Dedifferentiated amniotic fluid mesenchymal stem cell (primary cell): ENCODE data around the gene BRMS1L.
"Not testable (repeated sequence)": the region's sequence is repeated elsewhere in the genome, so short reads cannot be mapped to it uniquely, and the experiment has no call there.

Source experiments
- DNase-seq: peaks from one replicate; pipeline ENCODE4 v3.0.0-alpha.2; 2016; ENCODE audit errors: extremely low spot score

The BRMS1L gene

DNA sequence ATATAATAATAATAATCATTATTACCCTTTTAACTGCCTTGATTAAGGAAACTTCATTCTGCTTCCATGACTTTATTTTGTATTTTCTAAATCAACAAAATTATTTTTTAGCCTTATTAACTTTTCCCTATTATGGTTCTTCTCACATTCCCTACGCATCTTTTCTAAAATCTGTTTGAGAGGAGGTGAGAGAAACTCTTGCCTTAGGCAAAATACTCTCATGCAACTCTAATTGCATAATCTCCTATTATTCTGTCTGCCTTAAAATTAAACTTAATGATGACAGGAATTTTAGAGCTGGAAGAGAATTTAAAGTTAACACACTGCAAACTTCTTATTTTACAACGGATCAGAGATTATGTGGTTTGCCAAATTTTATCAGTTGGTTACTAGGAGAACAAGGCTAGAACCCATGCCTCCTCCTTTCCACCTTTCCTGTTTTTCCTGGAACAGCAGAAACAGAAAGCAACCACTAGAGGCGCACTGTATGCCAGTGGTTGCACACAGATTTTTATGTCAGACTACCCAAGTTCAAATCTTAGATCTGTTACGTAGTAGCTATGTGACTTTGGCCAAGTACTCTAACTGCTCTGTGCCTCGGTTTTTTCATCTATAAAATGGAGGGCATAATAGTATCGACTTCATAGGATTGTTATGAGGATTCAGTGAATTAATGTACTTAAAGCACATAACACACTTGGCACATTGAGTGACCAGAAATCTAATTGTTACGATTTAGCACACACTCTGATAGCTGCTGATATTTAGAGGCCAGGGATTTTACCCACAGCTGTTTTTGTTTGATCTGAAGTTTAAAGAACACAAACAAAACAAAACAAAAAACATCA is 4.3 kb upstream of the BRMS1L start:
- DNase-seq: peak; percentile 42

DNA sequence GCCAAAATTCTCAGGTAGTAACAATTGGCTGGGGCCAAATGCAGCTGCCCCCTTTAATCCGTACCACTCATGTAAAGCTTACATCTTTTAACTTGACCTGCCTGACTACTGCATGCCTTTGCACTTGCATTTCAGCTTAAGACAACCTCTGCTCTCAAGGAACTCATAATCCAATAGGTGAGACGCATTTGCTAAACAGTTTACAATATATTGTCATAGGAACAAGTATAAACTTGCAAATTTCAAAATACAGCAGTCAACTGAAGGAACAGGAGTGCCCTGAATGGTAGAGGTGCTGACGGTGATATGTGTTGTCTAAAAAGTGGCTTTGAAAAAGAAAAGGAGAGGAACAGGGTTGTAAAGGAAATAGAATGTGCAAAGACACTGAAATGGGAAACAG is 3.6 kb upstream of the BRMS1L start:
- DNase-seq: peak; percentile 1

DNA sequence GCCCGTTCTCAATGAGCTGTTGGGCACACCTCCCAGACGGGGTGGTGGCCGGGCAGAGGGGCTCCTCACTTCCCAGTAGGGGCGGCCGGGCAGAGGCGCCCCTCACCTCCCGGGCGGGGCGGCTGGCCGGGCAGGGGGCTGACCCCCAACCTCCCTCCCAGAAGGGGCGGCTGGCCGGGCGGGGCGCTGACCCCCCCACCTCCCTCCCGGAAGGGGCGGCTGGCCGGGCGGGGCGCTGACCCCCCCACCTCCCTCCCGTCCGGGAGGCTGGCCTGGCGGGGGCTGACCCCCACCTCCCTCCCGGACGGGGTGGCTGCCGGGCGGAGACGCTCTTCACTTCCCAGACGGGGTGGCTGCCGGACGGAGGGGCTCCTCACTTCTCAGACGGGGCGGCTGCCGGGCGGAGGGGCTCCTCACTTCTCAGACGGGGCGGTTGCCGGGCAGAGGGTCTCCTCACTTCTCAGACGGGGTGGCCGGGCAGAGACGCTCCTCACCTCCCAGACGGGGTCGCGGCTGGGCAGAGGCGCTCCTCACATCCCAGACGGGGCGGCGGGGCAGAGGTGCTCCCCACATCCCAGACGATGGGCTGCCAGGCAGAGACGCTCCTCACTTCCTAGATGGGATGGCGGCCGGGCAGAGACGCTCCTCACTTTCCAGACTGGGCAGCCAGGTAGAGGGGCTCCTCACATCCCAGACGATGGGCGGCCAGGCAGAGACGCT is 1.5 kb upstream of the BRMS1L start:
- DNase-seq: not testable (repeated sequence)

DNA sequence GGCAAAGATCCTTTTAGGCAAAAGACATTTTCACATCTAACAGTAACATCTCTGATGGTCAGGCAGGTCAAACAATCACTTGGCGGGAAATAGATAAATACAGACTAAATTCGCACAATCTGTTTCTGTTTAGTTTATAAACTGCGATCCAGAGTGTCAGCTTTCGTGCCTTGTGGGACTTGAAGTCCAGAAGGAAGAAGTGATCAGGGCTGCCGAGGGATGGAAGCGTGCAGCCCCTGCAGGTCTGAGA is 245 bp upstream of the BRMS1L start:
- DNase-seq: no peak

DNA sequence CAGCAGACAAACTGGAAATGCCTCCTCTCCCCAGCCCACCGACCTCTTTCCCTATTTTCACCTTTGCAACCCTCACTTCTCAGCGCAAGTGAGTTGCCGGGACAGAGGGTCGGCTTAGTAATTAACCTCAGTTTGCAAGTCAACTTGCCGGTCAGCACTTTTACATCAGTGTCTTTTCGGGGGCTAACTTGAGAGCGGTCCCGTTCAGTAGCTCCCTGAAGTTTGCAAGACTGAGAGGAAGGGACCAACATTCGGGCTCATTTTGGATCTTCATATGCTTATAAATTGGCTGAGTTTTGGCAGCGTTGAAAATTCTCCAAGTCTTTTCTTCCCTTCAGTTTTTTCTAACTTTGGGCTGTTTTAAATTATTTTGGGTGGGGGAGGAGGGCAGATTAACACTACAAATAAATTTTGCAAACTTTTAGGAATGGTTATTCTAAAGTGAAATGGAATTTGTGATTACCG is 846 bp downstream of the BRMS1L start:
- no peak for DNase-seq

DNA sequence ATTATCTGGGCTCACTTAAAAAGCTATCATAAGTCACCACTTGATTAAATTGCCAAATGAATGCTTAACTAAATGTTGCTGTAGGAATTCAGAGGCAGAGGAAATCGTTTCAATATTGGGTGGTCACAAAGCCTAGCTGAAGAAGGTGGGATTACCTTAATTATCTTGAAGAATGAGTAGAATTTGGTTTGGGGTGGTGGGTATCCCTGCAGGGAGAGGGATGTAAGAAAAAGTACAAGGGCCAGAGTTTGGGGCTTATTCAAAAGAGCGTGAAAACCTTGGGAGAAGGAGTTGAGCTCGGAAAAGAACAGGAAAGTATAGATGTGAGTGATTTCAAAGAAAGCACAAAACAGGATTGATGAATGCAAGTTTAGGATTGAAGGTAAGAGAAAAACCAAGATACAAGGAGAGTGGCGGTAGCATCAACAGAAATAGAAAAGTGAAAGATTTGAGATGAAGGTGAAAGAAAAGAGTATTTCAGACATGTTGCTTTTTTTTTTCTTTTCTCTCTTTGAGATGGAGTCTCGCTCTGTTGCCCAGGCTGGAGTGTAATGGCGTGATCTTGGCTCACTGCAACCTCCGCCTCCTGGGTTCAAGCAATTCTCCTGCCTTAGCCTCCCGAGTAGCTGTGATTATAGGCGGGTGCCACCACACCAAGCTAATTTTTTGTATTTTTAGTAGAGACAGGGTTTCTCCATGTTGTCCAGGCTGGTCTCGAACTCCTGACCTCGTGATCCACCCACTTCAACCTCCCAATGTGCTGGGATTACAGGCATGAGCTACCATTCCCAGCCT is 1.7 kb downstream of the BRMS1L start:
- no peak for DNase-seq

DNA sequence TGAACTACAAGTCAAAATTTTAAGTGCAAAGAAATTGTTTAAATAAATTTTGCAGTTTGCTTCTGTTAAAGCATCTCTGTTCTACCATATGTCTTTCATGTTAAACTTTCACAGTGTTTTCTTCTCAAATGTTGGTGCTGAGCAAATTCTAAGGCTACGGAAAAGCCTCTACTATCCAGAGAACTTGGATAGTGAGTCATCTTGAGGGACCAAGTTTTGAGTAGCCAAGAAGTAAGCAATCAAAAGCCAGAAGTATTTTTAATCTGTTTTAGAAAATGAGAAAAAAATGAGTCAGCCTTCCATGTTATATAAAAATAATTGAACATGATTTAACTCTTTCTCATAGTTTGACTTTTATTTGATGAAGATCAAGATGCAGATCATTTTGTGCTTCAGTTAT is 3.3 kb downstream of the BRMS1L start:
- no peak for DNase-seq

DNA sequence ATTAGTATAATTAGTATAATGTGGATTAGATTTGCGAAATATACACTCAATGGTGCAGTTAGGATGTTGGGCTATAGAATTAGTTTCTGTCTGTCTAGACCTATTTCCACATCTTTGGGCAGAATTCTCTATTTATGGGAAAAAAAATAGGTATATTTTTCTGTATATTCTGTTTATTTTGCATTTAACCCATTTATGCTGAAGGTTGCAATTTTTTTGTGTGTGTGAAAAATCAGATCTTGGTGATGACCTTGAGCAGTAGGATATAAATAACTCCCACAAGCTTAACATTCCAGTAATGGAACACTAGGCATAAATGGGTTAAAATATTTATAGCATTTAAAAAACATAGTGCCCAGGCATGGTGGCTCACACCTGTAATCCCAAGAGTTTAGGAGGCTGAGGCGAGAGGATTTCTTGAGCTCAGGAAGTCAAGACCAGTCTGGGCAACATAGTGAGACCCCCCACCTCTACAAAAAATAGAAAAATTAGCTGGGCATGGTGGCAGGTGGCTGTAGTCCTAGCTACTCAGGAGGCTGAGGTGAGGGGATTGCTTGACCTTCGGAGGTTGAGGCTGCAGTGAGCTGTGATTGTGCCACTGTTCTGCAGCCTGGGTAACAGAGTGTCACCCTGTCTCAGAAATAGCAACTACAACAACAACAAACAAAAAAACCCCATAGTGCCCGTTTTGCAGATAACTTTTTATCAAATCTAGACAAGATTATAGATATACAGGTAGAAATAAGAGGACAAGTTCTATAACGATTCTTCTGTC is 9.3 kb downstream of the BRMS1L start:
- DNase-seq: no peak

DNA sequence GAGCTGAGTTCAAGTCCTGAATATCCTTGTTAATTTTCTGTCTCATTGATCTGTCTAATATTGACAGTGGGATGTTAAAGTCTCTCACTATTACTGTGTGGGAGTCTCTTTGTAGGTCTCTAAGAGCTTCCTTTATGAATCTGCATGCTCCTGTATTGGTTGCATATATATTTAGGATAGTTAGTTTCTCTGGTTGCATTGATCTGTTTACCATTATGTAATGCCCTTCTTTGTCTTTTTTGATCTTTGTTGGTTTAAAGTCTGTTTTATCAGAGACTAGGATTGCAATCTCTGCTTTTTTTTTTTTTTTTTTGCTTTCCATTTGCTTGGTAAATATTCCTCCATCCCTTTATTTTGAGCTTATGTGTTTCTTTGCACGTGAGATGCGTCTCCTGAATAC is 15.6 kb downstream of the BRMS1L start:
- not testable (repeated sequence) for DNase-seq

DNA sequence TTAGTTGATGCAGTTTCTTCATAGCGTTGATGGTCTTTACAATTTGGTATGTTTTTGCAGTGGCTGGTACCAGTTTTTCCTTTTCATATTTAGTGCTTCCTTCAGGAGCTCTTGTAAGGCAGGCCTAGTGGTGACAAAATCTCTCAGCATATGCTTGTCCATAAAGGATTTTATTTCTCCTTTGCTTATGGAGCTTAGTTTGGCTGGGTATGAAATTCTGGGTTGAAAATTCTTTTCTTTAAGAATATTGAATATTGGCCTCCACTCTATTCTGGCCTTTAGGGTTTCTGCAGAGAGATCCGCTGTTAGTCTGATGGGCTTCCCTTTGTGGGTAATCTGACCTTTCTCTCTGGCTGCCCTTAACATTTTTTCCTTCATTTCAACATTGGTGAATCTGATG is 16.1 kb downstream of the BRMS1L start:
- DNase-seq: not testable (repeated sequence)

DNA sequence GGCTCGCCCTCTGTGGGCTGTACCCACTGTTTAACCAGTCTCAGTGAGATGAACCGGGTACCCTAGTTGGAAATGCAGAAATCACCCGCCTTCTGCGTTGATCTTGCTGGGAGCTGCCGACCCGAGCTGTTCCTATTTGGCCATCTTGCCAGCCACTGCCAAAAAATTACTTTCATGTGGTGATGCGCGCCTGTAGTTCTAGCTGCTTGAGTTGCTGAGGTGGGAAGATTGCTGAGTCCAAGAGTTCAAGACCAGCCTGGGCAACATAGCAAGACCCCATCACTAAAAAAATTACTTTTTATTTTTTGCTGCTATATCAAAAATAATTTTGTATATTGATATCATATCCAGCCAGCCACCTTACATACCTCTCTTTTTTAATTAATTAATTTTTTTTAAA is 18.4 kb downstream of the BRMS1L start:
- DNase-seq: no peak

DNA sequence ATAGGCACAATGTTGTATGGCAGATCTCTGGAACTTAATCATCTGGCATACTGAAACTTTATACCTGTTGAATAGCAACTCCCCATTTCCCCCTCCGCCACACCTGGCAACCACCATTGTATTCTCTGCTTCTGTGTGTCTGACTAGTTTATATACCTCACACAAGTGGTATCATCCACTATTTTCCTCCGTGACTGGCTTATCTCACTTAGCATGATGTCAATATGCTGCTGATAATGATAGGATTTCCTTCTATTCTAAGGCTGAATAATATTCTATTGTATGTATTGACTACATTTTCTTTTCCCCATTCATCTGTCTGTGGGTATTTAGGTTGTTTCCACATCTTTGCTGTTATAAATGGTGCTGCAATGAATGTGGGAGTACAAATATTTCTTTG is 21.5 kb downstream of the BRMS1L start:
- DNase-seq: no peak

DNA sequence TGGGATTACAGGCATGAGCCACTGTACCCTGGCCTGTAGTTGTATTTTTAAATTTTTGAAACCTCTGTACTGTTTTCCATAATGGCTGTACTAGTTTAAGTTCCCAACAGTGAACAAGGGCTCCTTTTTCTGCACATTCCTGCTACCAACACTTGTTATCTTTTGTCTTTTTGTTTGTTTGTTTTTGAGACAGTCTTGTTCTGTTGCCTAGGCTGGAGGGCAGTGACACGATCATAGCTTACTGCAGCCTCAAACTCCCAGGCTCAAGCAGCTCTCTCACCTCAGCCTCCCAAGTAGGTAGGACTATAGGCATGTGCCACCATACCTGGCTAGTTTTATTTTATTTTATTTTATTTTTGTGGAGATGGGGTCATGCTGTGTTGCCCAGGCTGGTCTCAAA is 23.0 kb downstream of the BRMS1L start:
- DNase-seq: no peak

DNA sequence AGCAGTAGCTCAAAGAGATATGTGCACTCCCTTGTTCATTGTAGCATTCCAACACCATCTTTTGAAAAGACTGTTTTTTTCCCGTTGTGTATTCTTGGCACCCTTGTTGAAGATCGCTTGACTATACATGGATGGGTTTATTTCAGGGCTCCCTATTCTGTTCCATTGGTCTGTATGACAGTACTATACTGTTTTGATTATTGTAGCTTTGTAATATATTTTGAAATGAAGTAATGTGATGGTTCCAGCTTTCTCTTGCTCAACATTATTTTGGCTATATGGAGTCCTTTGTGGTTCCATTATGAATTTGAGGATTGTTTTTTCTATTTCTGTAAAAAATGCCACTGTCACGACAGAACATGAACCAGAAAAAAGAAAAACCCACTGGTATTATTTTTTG is 25.7 kb downstream of the BRMS1L start:
- no peak for DNase-seq

DNA sequence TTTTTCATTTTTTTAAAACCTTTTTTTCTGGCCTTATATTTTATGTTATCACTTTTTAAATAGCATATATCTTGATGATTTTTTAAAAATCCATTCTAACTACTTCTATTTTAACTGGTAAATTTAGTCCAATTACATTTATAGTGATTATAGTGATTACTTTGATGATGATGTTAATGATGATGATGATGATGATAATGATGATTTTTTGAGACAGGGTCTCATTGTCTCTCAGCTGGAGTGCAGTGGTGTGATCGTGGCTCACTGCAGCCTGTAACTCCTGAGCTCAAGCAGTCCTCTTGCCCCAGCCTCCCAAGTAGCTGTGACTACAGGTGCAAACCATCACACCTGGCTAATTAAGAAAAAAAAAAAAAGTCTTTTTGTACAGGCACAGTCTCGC is 27.1 kb downstream of the BRMS1L start:
- DNase-seq: no peak

DNA sequence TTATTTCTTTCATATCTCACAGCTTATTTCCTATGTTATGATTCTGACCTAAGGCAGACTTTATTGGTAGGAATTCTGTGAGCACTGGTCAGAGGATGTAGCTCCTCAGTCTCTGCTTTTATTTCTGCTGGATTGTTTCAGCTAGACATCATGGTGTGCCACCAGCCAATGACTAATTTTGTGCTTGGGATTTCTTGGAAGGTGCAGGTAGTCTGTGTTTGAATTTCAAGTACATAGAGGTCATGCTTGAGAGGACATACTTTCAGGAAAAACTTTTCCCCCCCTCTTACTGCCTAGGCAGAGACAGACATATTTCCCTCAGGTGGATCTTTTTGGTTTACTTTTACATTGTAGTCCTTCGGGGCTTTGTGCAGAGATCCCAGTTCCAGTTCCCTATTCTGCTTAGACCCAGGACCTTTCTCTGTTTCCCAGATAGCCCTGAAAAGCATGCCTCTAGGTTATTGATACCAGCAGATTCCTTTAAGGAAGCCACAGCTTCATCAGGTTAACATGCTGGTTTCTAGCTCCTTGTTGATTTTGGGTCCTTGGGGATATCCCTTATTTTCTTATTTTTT is 28.6 kb downstream of the BRMS1L start:
- DNase-seq: no peak

DNA sequence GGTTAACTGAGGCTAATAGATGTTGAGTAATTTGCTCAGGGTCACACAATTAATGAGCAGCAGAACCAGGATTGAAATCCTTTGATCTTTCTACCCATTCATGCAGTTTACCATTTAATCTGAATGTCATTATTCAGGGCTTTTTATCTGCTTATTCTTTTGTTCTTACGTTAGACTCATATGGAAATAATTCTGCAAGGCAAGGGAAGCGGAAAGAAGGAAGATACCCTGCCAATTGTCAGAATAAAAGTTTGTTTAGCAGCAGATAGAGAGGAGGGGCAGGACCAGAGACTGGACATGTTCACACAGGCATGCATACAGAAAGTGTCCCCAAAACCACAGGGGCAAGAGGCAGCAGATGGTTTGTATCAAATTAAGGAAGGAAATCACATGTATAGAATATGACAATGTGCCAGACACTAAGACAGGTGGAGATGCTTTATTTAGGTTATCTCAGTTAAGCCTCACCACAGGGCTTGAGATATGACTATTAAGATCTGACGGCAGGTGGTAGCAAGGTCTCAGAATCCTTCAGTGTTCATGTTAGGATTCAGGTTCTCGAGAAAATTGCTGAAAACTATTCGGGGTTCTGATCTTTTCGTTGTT is 29.8 kb downstream of the BRMS1L start:
- no peak for DNase-seq

DNA sequence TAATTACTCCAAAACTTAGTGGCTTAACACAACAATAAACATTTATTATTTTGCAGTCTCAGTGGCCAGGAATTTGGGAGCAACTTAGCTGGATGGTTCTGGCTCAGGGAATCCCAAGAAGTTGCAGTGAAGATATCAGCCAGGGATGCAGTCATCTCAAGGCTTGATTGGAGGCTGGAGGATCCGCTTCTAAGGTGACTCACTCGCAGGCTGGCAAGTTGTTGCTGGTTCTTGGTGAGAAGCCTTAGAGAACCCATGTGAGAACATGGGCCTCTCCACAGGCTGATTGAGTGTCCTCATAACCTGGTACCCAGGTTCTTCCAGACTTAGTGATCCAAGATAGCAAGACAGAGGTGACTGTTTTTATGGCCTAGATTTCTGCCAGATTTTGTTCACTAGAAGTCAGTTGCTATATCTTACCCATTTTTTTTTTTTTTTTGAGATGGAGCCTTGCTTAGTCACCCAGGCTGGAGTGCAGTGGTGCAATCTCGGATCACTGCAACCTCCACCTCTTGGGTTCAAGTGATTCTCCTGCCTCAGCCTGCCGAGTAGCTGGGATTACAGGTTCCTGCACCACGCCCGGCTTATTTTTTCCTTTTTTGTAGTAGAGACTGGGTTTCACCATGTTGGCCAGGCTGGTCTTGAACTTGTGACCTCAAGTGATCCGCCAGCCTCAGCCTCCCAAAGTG is 32.5 kb downstream of the BRMS1L start:
- DNase-seq: no peak

DNA sequence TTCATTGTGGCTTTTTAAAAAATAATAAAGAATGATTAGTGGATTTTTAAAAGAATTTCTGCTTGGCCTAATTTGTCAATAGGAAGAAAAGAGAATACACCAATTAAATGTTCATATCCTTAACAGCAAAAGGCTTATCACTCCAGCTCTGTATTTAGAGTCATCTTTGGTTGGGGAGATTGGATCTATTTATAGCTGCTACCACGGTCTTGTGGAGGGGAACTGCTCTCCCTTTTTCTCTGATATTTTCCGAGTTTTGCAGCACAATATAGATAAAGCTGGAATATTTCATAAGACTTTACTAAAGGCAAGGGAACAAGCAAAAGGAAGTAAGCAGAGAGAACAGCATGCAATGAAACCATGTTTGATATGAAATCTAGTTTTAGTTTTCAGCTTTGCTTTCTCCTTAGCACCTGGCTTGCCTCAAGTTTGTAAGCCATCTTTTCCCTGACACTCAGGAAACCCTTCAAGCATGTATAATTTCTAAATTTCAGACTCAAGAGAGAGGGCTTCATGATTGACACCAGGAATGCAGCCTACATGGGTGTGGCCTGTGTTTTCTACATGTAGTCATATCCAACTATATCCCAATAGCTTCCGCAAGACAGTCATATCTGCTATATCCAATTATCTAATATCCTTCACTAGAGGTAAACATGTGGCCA is 35.2 kb downstream of the BRMS1L start:
- no peak for DNase-seq
